GM18858 (cell line): ENCODE results near the gene STAT5B.
"Not testable (repeated sequence)": the region's sequence is repeated elsewhere in the genome, so short reads cannot be mapped to it uniquely, and the experiment has no call there.

Experiments
- ATAC-seq: cut with Tn5 transposase; IDR thresholded peaks from one replicate; pipeline ENCODE4 v1.9.1; 2021; ENCODE audit not compliant: unreplicated experiment

STAT5B gene

GRCh38 chr17:42198897-42199296 is 77.3 kb downstream of the STAT5B start:
- no peak for ATAC-seq

GRCh38 chr17:42197564-42198156 is 78.5 kb downstream of the STAT5B start:
- no peak for ATAC-seq

- ATAC-seq = peak; percentile 47
These were observed 82.0 kb downstream of the STAT5B start, which contains the start of gene GHDC for GRCh38 chr17:42193969-42194899. TSS of gene GHDC (minus strand) at chr17:42194494. CDS start at chr17:42193581, 913 bp downstream.

GRCh38 chr17:42193216-42193968 is 82.8 kb downstream of the STAT5B start:
- ATAC-seq = no peak

GRCh38 chr17:42192189-42193126 is 83.7 kb downstream of the STAT5B start:
- ATAC-seq = no peak

GRCh38 chr17:42191275-42191608 is 84.9 kb downstream of the STAT5B start:
- ATAC-seq = no peak

- no peak for ATAC-seq
These were observed 85.5 kb downstream of the STAT5B start for GRCh38 chr17:42190491-42191274.

- no peak for ATAC-seq
These were observed 86.6 kb downstream of the STAT5B start for GRCh38 chr17:42189651-42189965.

- ATAC-seq = no peak
These were observed 87.2 kb downstream of the STAT5B start for GRCh38 chr17:42188749-42189650.

GRCh38 chr17:42187833-42188232 is 88.4 kb downstream of the STAT5B start:
- no peak for ATAC-seq

GRCh38 chr17:42186191-42186590 is 90.0 kb downstream of the STAT5B start:
- not testable (repeated sequence) for ATAC-seq

- ATAC-seq = no peak
These were observed 90.6 kb downstream of the STAT5B start for GRCh38 chr17:42185621-42185930.

- ATAC-seq = no peak
These were observed 91.2 kb downstream of the STAT5B start, which contains the start of gene HCRT for GRCh38 chr17:42184713-42185620. TSS of gene HCRT (minus strand) at chr17:42185452. CDS start at chr17:42185365, 87 bp downstream.

GRCh38 chr17:42183741-42184711 is 92.2 kb downstream of the STAT5B start:
- no peak for ATAC-seq

- ATAC-seq = no peak
These were observed 93.1 kb downstream of the STAT5B start for GRCh38 chr17:42182927-42183734.

- no peak for ATAC-seq
These were observed 94.4 kb downstream of the STAT5B start for GRCh38 chr17:42181851-42182207.
